CD4-positive, alpha-beta T cell treated with Interleukin-2 at 100 ng/mL for 4 hours (primary cell): ENCODE results near the gene STAT1.

Source experiments
- DNase-seq: peaks from one replicate; pipeline ENCODE4 v3.0.0-alpha.2; 2020; ENCODE audit warnings: low spot score

The STAT1 gene

DNA sequence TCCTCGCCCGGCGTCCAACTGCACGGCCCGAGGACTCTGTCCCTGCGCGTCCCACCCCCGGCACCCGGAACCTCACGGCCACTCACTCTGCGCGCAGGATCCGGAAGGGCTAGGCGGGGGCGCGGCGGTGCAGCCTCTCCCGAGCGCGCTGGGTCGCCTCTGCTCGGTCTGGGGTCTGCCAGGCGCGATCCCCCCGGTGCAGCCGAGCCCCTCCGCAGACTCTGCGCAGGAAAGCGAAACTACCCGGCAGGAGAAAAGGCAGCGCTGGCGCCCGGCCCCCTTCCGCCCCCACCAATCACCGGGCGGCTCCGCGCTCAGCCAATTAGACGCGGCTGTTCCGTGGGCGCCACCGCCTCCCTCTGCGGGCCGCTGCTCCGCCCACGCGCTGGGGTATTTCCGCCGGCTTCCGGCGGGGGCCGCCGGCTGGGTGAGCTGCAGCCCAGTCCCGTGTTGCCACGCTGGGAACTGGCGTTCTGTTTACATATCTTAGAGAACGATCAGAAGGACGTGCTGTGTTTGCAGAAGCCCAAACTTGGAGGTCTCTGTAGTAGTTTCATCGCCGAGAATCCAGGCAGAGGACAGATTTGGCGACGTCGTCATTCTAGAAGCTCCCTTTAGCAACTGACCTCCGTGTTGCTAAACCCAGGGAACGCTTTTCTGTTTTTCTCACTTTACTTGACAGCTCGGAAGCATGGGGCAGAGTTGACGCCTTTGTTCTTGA lies at the start of gene STAT1:
STAT1 (minus strand) TSS at position 240 of the 721 bp plus-strand sequence. CDS start 4,168 bp downstream, outside the sequence.
- DNase-seq: peak; percentile 95

GRCh38 chr2:191063584-191063983 lies 49.6 kb upstream of the STAT1 start:
- DNase-seq: no peak

DNA sequence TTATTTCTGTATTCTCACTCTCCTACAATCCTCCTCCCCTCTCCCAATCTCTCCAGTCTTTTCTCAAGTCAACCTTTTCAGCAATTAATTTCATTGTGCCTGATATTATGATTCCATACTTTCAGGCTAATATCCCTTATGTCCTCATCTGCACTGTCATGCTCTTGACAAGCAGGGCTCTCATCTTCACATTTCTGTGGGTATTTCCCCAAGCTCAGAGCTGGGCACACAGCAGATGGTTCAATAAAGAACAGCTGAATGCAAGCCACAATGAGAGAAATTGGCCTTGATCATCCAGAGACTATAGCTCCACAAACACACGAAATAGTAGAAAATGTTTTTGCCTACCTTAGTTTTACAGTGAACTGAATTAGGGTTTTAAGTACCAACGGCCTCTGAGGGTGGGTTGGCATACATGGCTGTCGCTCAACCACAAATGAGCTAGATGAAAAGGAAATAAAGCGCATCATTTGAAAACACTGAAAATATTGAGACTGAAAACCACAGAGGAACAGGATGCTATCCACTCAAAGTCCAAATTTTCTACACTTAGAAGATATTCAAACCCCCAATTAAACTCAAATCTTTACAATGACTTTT lies 47.5 kb upstream of the STAT1 start:
- peak; percentile 50 for DNase-seq

GRCh38 chr2:191059308-191059707 lies 45.3 kb upstream of the STAT1 start:
- no peak for DNase-seq

GRCh38 chr2:191056228-191056627 lies 42.3 kb upstream of the STAT1 start:
- DNase-seq: peak; percentile 34

- DNase-seq: no peak
These were observed 39.3 kb upstream of the STAT1 start for GRCh38 chr2:191053256-191053655.

- peak; percentile 77 for DNase-seq
These were observed 38.1 kb upstream of the STAT1 start for GRCh38 chr2:191051825-191052778.

DNA sequence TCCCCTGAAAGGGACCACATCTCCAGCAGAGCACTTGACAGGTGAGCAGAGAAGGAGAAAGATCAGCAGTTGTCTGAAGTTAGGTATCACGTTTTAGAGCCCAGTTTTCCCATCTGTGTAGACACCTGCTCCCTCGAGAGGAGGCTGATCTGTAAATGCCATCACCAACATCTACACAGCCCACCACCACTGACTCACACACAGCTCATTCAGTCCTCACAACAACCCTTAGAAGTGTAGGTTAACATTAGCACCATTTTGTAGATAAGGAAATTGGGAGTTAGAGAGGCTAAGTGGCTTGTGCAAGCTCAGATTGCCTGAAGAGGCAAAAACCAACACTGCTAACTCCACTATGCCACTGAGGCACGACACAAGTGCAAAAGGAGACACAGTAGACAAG lies 37.2 kb upstream of the STAT1 start:
- DNase-seq: no peak

- no peak for DNase-seq
These were observed 36.6 kb upstream of the STAT1 start for GRCh38 chr2:191050640-191050987.

GRCh38 chr2:191049728-191050639 lies 36.0 kb upstream of the STAT1 start:
- peak; percentile 26 for DNase-seq

DNA sequence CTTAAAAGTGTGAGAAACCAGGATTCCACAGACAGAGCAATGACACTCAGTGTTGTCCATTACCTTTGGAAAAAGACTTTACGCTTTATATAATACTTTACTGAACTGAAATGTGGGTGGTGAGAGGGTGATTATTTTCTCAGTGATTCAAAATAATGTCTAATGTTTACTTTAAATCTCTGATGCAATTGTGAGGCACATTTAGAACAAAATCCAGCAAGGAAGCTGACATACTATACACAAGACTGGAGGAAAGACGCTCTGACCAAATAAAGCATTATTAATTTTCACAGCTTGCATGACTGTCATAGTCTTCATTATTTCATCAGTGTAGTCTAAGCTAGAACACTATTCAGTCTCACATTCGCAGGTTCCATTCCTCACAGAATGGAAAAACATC lies 34.1 kb upstream of the STAT1 start:
- no peak for DNase-seq

- no peak for DNase-seq
These were observed 31.2 kb upstream of the STAT1 start for GRCh38 chr2:191045141-191045540.

DNA sequence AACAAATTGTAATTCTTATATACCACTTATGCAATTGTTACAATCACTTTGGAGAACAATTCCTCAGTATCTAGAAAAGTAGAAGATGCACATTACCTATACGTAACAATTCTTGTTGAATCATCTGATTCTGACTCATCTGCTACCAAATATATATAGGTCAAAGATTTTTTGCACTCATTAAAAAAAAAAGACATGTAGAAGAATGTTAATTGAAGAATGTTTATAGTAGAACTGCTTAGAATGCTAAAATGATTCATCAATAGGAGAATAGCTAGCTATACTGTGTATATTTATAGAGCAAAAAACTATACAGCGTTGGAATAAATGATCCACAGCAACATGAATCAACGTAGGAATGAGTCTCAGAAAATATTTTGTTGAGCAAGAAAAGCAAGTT lies 29.5 kb upstream of the STAT1 start:
- no peak for DNase-seq

GRCh38 chr2:191041418-191042161 lies 27.6 kb upstream of the STAT1 start:
- DNase-seq: no peak

DNA sequence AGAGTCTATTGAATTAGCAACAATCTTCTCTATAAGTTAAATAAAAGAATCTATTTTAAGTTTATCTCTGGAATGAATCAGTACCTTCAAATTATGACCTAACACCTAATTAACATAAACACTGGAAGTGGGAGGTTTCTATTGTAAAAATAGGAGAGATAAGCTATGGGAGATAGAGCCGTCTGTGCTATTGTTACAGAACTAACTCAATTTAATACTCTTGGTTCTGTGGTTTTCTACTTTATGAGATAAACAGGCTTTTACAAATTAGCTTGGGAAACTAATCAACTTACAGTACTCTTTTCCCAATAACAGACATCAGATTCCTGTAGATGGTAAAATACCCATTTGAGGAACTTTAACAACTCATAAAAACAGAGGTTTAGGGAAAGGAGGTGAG lies 25.6 kb upstream of the STAT1 start:
- DNase-seq: no peak

- no peak for DNase-seq
These were observed 24.8 kb upstream of the STAT1 start for GRCh38 chr2:191038741-191039140.

- DNase-seq: peak; percentile 88
These were observed 24.3 kb upstream of the STAT1 start for GRCh38 chr2:191038241-191038725.

DNA sequence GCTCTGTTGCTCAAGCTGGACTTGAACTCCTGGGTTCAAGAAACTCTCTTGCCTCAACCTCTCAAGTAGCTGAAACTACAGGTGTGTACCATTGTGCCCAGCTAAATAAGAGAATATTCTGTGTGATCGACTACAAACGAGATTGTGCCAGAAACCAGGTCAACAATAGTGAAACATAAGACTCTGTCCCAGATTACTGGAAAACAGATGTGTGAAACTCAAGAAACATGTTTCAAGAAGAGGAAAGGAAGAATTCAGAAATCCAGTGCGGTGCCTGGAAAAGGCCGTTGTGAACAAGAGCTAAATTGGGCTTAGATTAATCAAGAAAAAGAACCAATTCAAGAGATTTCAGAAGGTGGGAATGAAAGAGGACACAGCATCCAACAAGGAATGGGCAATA lies 23.4 kb upstream of the STAT1 start:
- no peak for DNase-seq

GRCh38 chr2:191036363-191036762 lies 22.4 kb upstream of the STAT1 start:
- no peak for DNase-seq

DNA sequence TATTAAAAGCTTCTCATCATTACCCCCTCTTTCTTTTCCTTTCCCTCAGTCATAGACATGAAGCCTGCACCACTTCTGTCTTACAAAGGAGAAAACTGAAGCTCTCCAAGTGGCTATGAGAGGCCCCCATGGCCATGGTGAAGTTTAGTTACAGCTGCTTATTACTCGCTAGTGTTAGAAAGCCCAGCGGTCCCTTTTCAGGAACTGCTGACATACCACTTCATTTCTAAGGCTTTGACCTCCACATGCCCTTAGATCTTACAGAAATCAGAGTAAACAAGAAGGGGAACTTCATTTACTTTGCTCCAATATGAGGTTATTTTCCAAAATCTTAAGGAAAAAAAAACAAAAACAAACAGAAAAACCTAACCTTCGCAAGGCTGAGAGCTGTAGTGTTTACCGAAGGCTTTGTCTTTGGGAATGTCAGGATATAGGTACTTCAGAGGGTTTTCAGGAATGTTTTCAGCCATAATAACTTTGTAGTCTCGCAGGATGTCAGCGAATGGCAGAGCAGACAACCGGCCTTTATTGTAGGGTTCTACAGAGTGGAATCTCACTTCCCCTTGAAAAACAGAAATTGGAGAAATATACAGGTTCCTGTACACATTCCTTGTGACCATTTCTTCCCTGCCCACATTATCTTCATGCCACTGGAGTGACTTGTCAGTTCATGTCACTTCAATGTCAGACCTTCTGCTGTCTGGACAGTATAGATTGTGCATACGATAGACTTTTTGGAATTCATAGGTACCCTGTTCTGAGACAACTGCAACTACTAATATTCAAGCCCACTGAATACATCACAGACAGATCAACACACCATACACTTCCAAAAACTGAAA lies 18.8 kb upstream of the STAT1 start:
- no peak for DNase-seq
